IPS DF 6.9 (cell line): ENCODE measurements around the gene POLR2J.

Experiments used
- DNase-seq: peaks from one replicate; pipeline ENCODE4 v3.0.0-alpha.2; 2013; ENCODE audit warnings: low read depth, low spot score
- H3K27ac ChIP-seq: one replicate; pipeline ENCODE4 v1.5.1; 2013; ENCODE audit warnings: low read length, control low read depth
- H3K27me3 ChIP-seq: 2 replicates; pipeline ENCODE4 v1.6.1; 2013; ENCODE audit warnings: mild to moderate bottlenecking, low read length; ENCODE audit not compliant: control insufficient read depth, insufficient read depth
- H3K36me3 ChIP-seq: 2 replicates; pipeline ENCODE4 v1.6.1; 2013; ENCODE audit warnings: low read length; ENCODE audit not compliant: control insufficient read depth, insufficient read depth
- H3K4me1 ChIP-seq: 2 replicates; pipeline ENCODE4 v1.6.1; 2013; ENCODE audit warnings: low read length; ENCODE audit not compliant: control insufficient read depth, insufficient read depth
- H3K4me3 ChIP-seq: 2 replicates; pipeline ENCODE4 v1.5.1; 2013; ENCODE audit warnings: mild to moderate bottlenecking, low read length
- H3K9me3 ChIP-seq: 2 replicates; pipeline ENCODE4 v1.6.1; 2013; ENCODE audit warnings: low read length, inconsistent platforms; ENCODE audit not compliant: control insufficient read depth, insufficient read depth
- WGBS: extraction: QIAGEN DNeasy Blood & Tissue Kit; methylation state at CpG from one replicate; pipeline ENCODE4 v1.1.7; 2013; ENCODE audit warnings: mixed read lengths, missing lambda C conversion rate; ENCODE audit not compliant: insufficient read length, insufficient coverage; 5-methylcytosine and 5-hydroxymethylcytosine counted together

Gene POLR2J

GRCh38 chr7:102424787-102425218 is 53.9 kb downstream of the POLR2J start:
- H3K9me3 ChIP-seq, result no peaks in the 10 kb centered on the region
- no peak overlapping the region for H3K4me3 ChIP-seq
- no peak overlapping the region for H3K27ac ChIP-seq
- H3K27me3 ChIP-seq, result no peaks in the 10 kb centered on the region
- WGBS, result no CpG with 5 or more reads among the region's 13 CpGs
- 0 out of 2 replicates have a peak, but pooled peaks cover 1% of the 10 kb centered on the region for H3K4me1 ChIP-seq
- no peak for DNase-seq
- H3K36me3 ChIP-seq, result peaks cover 17% of the 10 kb centered on the region

- no peak overlapping the region for H3K27ac ChIP-seq
- H3K4me3 ChIP-seq, result no peak overlapping the region
- DNase-seq, result no peak
- no CpG with 5 or more reads among the region's 12 CpGs for WGBS
- H3K4me1 ChIP-seq, result 0 out of 2 replicates have a peak, but pooled peaks cover 1% of the 10 kb centered on the region
- peaks cover 17% of the 10 kb centered on the region for H3K36me3 ChIP-seq
- H3K9me3 ChIP-seq, result no peaks in the 10 kb centered on the region
- H3K27me3 ChIP-seq, result no peaks in the 10 kb centered on the region
Measured at GRCh38 chr7:102424129-102424551, 54.6 kb downstream of the POLR2J start.
